ENCODE results near the gene ZDHHC19. TPM values are rescaled to one million over a fixed set of nuclear protein-coding genes. Genes with fewer than 3 reads are reported as not detected.

Gene ZDHHC19
- total RNA-seq, 4 donors from 2014 or later, result 2.2 TPM; not detected in 3

DNA sequence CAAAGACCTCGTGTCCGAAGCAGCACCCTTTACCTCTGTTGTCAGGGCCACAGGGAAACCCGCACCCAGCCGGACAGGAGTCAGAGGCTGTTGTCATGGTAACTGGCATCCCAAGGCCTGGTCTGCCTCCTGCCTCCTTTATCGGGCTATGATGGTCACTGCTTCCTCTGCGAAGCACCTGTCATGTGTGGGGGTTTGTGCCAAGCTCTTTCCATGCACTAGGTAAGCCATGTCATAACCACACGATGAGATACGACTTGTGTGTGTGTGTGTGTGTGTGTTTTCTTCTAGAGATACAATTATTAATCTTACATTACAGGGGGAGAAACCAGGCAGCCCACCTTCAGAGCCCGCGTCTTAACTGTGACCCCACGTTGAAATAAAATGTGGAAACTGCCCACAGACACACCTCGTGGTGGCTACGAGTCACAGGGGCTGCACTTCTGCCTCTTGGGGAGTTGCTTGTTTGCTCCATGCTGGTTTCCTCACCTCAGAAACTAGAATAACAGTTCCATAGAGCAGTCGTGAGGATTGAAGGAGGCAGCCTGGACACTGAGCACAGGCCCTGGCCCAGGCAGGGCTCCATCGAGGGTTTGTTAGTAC, 18.0 kb downstream of the ZDHHC19 start:
- intact Hi-C loops (cut with DNase I; ENCODE audit: low total_unique reads), result loop anchor here (2.0 kb wide), 1 partner anchor 122 kb away; no protein-coding TSS in a partner anchor
- Histone ChIP-seq H3K4me3 (no peak overlapping the region), H3K27me3 (no peaks in the 10 kb centered on the region), H3K36me3 (no peaks in the 10 kb centered on the region), H3K27ac (peak overlapping the region in 1 of 2 donors; percentile 32), H3K4me1 (no peaks in the 10 kb centered on the region), H3K9me3 (no peaks in the 10 kb centered on the region)
- TF ChIP-seq, protein P1, sequence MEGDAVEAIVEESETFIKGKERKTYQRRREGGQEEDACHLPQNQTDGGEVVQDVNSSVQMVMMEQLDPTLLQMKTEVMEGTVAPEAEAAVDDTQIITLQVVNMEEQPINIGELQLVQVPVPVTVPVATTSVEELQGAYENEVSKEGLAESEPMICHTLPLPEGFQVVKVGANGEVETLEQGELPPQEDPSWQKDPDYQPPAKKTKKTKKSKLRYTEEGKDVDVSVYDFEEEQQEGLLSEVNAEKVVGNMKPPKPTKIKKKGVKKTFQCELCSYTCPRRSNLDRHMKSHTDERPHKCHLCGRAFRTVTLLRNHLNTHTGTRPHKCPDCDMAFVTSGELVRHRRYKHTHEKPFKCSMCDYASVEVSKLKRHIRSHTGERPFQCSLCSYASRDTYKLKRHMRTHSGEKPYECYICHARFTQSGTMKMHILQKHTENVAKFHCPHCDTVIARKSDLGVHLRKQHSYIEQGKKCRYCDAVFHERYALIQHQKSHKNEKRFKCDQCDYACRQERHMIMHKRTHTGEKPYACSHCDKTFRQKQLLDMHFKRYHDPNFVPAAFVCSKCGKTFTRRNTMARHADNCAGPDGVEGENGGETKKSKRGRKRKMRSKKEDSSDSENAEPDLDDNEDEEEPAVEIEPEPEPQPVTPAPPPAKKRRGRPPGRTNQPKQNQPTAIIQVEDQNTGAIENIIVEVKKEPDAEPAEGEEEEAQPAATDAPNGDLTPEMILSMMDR (IDR thresholded peaks at IDR 0.05), result no peak
- TF ChIP-seq POLR2A (IDR thresholded peaks at IDR 0.05), result no peak
- DNase-seq, result no peak

DNA sequence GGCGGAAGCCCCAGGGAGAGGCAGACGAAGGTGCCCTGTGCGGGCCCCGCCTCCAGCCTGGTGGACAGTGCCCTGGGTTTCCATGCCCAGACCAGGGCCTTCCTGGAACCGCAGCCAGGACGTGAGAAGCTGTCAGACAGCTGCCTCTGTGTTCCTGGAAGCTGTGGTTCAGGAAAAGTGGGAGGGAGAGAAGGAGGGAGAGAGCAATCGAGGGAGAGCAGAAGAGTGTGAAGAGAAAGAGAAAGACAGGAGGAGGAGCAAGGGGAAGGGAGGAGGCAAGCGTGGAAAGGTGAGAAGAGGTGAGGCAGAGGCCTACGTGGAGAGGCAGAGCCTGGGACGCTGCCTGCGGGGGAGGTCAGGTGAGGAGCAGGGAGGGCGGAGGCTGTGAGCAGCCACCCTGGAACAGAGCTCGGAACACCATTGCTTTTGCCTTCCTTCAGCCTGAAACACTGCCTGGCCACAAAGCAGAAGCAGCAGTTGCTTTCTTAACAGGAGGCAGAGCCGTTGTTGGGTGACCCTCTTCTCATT, 18.6 kb downstream of the ZDHHC19 start:
- Histone ChIP-seq H3K27ac (peak overlapping the region in 1 of 2 donors; percentile 9), H3K9me3 (no peaks in the 10 kb centered on the region), H3K4me3 (no peak overlapping the region), H3K36me3 (no peaks in the 10 kb centered on the region), H3K4me1 (no peaks in the 10 kb centered on the region), H3K27me3 (no peaks in the 10 kb centered on the region)
- intact Hi-C loops (cut with DNase I; ENCODE audit: low total_unique reads), result loop anchor here (2.0 kb wide), 1 partner anchor 122 kb away; no protein-coding TSS in a partner anchor
- no peak for DNase-seq
- TF ChIP-seq POLR2A (IDR thresholded peaks at IDR 0.05), result no peak
- TF ChIP-seq, protein P1 (IDR thresholded peaks at IDR 0.05), result no peak

DNA sequence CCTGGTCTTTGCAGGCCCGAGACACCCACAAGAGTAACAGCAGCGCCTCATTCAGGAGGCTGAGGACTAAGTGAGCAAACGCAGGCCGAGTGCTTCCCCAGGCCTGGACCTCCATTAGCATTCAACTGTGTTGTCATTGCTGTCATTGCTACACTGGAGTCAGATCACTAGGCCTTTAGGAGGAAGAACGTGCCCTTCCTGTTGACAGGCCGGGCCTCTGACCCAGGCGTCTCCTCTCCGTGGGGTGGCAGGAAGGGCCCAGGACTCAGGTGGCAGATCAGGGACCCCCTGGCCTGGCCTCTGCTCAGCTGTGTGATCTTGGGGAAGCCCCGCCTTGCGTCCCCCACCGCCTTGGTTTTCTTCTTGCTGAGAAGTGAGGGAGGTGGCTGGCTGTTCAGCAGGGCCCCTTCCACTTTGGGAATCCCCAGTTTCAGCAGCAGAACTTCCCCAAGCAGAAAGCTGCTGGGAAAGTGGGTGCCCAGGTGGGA, 19.1 kb downstream of the ZDHHC19 start:
- no peaks in the 10 kb centered on the region for H3K36me3 ChIP-seq
- H3K9me3 ChIP-seq, result no peaks in the 10 kb centered on the region
- no peak overlapping the region for H3K4me3 ChIP-seq
- peak overlapping the region in 1 of 2 donors; percentile 9 for H3K27ac ChIP-seq
- no peaks in the 10 kb centered on the region for H3K27me3 ChIP-seq
- TF ChIP-seq, protein P1 (IDR thresholded peaks at IDR 0.05), result no peak
- TF ChIP-seq POLR2A (IDR thresholded peaks at IDR 0.05), result no peak
- intact Hi-C loops (cut with DNase I; ENCODE audit: low total_unique reads), result loop anchor here (2.0 kb wide), 1 partner anchor 121 kb away; no protein-coding TSS in a partner anchor
- no peaks in the 10 kb centered on the region for H3K4me1 ChIP-seq
- DNase-seq, result no peak

DNA sequence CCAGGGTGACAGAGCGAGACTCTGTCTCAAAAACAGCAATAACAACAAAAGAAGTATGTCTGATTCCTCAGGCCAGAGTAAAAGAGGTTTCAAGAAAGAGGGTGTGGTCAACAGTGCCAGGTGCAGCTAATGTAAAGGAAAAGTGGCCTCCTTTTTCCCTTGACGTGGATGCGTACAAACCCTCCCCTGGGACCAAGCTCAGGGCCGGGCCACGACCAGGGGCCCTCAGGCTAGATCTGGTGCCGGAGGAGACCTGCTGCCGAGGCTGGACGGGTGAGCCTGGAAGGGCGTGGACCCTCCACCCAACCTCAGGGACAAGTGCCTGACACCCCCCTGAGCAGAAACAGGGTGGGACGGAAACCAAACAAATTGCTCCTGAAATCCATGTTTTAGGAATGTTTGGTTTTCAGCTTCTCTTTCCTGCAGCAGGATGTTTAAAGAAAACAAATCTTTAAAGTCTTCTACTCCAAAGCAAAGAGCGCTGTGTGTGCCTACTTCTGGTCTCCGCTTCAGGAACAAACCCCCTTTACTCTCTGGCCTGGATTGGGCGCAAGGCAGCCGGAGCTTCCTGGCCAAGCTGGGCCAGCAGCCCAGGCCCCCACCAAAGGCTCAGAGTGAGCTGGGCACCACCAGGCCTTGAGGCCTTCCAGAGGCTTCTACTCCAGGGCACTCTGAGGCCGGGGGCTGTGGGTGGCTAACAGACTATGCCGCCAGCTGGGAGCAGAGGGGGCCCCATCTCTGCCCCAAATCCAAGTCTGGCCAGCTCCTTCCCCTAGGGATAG, 21.4 kb downstream of the ZDHHC19 start:
- H3K27me3 ChIP-seq, result no peaks in the 10 kb centered on the region
- no peaks in the 10 kb centered on the region for H3K4me1 ChIP-seq
- H3K9me3 ChIP-seq, result no peaks in the 10 kb centered on the region
- no peak for DNase-seq
- intact Hi-C loops (cut with DNase I; ENCODE audit: low total_unique reads), result no loop called here
- no peak overlapping the region for H3K4me3 ChIP-seq
- H3K27ac ChIP-seq, result no peak overlapping the region
- no peak for TF ChIP-seq POLR2A (IDR thresholded peaks at IDR 0.05)
- TF ChIP-seq, protein P1 (IDR thresholded peaks at IDR 0.05), result no peak
- no peaks in the 10 kb centered on the region for H3K36me3 ChIP-seq
